ENCODE measurements around the gene TENM3.
A peak's percentile ranks its signal among the peaks of the same experiment; 100 is the strongest.

The TENM3 gene

DNA sequence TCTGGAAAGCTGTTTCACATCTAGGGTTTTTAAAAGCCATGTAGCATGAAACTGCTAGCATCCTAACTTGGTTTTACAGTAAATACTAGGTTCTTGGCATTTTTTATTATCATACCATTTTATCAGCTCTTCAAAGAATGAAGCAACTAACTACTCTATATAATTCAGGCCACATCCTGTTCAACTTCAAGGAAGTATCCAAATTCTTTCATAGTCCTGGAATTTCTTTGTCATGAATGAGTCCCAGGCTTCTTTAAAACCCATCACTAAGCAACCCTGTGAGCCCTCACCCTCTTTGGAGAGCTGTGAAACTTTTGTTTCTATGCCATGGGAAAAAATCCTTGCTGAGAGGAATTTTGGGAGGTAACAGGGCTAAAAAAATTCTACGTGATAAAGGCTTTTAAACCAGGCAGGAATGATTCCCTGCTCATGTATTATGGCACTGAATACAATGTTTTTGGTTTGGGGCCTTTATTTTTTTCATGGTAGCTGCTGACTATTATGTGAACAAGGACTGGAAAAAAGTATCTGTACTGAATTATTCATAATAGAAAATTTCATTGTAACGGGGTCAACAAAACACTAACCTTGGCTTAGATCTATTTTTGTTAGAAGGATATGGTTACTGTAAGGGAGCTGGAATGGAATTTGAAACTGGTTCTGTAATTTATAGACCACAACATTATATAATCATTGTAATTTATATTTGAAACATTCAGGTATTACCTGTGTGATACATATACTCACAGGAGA, 509.1 kb downstream of the TENM3 start:
- peak; percentile 86 for DNase-seq

DNA sequence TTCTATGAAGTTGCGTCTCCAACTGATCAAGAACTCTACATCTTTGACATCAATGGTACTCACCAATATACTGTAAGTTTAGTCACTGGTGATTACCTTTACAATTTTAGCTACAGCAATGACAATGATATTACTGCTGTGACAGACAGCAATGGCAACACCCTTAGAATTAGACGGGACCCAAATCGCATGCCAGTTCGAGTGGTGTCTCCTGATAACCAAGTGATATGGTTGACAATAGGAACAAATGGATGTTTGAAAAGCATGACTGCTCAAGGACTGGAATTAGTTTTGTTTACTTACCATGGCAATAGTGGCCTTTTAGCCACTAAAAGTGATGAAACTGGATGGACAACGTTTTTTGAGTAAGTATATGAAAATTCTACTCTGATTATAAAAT, 511.7 kb downstream of the TENM3 start:
- DNase-seq: no peak

DNA sequence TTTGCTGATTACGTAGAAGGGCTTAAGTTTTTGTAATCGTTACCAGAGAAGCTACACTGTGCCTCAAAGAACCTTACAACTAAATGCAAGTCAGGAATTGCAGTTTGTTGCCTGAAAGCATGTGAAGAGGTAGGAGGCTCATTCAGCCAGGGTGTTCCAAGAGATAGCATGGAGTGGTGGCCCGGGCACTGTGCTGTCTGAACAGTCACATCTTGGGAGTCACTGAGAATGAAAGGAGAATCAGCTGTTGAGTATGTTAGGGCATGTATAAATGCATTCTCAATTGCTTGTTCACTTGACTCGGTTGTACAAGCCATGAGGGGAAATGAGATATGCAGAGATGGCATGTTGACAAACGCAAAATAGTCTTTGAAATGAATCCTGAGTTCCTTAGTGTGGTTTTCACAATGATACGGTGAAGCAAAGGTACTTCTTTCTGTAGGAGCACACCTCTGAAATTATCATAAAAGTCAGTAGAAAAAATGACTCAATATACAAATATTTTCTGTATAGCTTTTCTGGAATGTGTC, 513.0 kb downstream of the TENM3 start:
- no peak for DNase-seq

DNA sequence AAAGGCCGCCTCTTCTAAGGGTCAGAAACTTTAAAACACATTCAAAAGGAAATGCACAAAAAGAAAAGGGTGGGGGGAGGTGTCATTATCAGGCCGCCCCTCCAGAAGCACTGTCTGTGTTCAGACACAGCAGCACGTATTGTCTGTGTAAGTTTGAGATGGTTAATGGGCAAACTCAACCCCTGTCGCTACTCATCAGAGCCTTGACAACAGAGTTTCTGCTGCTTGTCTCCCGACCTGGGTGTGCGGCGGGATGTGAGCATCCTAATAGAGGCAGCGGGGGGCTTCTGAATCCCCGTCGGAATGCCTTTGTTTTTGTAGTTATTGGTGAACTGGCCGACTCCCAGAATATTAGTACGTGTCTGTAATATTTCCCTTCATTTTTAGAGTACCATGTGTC, 515.1 kb downstream of the TENM3 start:
- DNase-seq: no peak

DNA sequence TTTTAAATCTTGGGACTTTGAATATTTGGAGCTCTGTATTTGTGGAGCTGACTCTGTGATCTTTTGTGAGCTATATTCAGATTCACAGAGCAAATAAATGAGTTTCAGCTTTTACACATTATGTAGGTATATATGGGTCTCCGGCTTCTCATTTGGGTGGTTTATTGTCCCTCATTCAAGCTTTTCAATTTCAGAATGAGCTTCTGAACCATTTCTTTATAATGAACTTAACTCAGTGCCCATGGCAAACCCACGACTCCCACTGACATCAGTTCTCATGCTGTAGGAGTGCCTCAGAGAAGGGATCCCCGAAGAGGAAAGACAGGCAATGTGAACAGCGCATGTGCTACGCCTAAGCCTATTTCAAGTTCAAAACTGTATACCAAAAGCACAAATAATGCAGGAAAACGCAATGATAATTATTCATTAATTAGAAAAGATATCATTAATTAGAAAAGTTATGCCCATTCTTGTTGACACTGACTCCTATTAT, 517.4 kb downstream of the TENM3 start:
- DNase-seq: no peak

DNA sequence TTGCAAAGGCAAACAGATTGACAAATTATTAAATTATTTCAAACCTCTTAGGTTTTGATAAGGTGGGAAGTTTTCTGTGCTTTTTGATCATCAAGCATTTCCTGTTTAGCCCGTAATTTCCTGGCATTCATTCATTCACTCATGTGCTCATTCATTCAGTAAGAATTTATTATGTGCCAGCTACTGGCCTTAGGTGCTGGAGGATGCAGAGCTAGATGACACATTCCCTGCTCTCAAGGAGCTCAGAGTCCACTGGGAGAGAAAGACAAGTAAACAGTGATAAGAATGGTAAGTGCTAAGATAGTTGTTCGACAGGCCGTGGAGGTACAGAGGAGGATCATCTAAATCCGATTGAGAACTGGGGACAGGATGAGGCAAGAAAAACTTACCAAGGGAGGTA, 520.9 kb downstream of the TENM3 start:
- DNase-seq: peak; percentile 6

DNA sequence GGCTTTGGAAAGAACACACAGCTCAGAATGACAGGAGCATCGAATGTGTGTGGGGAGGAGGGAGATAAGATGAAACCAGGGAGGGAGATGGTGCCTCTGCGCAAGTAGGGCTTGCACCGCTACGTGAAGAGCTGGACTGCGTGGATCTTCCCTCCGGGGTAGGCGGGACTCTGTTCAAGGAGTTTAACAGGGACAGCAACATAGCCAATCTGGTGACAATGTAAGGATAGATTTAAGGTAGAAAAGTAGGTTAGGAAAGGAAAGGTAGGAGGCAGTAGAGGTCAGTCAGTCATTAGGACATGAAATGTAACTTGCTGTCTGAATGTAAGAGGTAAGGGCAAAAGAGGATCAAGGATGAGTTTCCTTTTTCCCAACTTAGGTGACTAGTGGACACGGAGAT, 521.4 kb downstream of the TENM3 start:
- DNase-seq: no peak

DNA sequence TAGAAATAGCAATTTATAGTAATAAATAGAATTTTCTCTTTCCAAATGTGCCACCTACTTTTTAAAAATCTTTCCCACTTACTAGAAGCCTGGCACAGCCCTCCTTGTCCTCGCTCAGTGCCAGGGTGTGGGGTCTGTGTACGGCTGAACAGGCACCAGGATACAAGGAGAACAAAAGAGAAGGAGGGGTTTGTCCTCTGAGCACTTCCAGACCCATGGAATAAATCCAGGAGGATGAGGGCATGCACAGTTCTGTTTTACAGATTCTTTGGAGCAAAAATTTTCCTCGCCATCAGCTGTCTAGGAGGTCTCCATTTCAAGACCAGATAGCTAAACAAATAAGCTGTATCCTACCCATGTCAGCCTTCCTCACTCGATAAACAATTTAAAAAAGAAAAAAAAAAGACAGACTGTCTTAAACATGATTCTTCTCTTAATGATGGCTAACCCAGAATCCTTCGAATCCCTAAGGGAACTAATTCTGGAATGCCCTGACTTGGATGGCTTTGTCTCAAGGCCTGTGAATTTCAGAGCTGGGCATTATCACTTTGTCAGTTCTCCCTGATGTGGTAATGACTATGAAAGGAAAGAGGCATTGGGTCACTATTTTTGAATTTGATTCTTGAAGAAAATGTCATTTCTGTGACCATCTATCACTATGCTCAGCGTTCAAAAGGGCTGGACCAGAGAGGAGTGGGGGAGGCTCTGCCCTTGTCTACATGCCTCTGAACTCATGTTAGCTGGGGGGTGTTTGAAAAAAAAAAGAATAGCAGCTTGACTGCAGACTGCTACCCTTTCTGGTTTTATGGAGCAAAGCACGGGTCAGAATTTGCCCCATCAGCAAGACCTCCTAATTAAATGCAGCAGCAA, 523.0 kb downstream of the TENM3 start:
- DNase-seq: no peak

DNA sequence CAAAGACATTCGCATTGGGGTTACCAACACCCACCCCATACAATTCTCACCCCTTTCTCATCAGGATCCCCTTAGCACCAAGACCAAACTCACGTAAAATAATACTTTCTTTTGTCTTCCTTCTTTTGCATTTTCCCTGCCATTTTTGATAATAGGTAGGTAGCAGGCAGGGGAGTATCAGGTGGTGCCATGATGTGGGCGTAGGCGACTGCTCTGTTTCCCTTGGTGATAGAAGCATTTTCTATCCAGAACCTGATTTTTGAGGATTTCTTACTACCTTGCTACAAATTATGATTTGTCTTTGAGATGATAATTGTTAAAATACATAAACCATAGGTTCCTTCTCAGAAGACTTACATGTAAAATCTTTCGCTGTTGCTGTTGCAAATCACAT, 523.7 kb downstream of the TENM3 start:
- DNase-seq: no peak

DNA sequence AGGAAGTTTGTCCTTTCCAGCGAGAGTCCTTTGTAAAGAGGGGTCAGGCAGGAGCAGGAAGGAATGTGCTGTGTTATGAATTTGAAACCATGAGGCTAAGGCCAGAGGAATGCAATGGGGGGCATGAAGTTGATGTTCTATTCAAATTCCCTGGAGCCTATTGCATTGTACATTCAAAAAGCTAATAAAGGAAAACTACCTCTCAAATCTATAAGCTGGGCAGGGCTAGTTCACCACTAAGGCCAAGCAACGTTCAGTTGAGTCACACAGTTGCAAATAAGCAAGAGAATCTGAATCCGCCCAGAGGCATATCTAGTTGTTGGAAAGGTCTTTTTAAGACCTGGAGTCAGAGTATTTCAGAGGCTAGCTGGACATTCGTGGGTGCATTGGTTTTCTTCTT, 525.6 kb downstream of the TENM3 start:
- peak; percentile 12 for DNase-seq

DNA sequence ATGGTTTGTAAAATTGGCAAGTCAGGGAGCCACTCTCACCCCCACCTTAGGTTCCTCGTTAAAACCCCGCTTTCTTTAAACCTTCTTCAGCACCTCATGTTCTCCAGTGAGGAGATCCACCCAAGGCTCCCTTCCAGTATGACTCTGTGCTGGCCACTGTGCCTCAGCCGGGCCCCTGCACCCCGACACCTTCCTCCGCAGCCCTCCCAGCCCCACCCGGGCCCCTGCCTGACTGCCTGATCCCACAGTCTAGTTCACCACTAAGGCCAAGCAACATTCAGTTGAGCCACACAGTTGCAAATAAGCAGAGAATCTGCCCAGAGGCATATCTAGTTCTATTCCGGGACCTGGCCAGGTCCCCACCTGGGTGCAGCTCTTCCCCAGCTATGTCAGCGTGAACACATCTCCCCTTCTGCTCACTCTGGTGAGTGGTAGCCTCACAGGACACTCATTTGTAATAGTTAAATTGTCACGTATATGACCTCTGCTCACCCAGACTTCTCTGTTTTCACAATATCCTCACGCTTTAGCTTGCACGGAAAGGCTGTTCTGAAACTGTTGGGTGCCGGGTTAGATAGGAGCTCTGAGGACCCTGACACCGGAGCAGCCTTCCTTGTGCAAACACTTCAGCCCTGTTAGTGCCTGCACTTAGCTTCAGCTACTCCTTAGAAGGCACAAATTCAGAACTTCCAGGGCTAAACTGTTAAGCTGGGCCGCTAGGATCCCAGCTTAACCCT, 527.2 kb downstream of the TENM3 start:
- DNase-seq: no peak

DNA sequence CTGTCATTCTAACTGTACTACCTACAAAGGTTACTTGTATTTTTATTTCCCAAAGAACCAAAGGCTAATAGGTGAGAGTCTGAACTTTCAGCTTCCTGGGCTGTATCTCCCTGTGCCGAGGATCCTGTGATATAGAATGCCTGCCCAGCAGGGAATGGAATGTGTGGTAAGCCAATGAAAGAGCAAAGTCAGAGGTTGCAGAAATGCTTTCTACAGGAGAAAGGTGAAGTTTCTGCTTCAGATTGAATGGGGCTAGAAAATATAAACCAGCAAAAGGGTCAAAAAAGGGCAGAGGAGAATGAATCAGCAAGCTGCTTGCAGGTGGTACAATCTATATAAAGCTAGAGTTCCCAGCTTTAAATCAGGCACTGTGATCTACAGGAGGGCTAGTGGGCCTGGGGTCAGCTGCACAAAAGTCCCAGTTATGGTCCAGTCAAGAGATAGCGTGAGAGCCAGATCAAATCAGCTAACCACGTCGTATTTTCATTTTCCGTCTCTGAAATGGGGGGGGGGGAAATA, 527.9 kb downstream of the TENM3 start:
- DNase-seq: no peak

DNA sequence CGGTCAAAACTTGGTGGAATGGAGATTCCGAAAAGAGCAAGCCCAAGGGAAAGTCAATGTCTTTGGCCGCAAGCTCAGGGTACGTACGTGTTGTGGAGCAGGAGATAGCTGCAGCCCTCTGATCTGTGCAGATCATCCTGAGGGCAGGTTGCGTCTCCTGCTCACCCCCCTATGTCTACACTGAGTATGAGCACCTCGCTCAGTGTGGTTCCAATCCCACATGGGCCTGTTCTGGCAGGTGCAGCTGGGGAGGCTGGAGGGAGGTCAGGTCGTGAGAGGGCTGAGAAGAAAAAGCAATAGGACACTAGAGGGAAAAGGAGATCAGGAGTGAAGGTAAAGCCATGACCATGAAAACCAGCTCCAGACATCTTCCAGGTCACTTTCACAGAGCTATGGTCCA, 531.9 kb downstream of the TENM3 start:
- DNase-seq: no peak

DNA sequence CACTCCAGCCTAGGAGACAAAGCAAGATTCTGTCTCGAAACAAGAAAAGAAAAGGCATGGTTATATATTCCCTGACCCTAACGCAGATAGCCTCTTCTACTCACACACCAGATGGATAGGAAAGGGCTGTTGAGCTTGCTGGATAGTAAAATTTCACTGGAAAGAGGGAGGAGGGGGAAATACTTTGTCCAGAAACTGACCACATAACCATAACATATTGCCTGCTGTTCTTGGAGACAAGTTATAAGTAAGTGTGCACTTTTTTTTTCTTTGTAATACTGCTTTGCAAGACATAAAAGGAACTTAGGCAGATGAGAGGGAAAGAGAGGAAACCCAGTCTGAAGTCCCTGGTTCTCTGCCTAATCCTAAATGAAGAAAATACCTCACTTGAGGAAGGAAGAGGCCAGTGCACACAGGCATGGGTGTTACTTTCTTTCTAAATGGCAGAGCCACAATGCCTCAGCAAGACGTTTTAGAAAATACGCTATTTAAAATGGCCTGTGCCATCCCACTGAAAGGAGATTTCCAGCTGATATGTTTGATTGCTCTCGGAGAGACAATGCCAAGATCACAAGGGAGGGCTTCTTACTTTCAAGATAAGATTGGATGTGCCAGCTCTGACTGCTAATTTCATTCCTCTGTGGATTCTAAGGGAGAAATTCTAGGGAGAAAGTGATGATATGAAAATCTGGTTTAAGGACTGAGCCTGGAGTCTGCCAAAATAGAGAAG, 533.3 kb downstream of the TENM3 start:
- peak; percentile 11 for DNase-seq

DNA sequence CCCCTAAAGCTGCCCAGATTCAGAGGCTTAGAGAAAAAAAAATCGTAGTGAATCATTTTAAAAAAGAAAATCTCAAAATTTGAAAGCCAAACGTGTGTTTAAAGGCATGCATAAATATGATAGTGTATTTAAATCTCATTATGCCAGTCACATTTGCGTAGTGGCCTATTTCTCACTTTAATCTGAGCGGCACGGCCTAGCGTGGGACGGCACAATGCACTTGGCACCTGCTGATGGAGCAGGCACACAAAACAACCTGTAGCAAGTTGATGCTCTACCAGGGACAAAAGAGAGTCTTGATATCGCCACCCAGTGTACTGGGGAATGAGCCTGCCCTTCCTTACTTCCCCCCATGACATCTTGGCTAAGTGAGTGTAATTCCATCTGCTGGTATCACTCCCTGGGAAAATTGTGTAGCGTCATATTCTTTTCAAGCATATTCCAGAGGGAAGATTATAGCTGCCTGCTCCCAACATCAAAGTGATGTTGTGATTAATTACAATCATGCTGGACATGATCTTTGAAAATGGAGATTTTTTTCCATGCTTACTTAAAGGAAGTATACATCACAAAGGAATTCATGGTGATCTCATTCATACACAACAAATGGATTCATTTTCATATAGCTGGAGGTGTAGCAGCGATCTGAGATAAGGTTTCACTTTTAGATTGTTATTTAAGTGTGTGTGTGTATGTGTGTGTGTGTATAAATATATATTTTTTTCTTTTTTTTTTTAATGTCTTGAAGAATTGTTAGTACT, 535.2 kb downstream of the TENM3 start:
- peak; percentile 30 for DNase-seq

DNA sequence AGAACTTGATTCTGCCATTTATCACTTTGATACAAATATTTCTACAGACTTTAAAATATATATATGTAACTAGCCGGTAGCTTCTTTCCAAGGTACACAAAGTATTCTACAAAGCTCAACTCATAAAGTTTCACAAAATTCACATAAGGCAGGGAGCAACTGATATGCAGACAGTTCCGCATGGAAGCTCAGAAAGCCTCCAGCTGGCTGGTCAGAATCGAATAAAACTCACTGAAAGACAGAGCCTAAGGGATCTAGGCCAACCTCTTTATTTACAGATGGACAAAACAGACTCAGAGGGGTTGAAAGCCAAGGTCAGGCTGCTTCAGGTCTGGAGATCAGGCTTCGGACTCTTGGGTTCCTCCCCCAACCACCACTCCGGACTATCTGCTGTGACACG, 543.8 kb downstream of the TENM3 start:
- DNase-seq: no peak

DNA sequence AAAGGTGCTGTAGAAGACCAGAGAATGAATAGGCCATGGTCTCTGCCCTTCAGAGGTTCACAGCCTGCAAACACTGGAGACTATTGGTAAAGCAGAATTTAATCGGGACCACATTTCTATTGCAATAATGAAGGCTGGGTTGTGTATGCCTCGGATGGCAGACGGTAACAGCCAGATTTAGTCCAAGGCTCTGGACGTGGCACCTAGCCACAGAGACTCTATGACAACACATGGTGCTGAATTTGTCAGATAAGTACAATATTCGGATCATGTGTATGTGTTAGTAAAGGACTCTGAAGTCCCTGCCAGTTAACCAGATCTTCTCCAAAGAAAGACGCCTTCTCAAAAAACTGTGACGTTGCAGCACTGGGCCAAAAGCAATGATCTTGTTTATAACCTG, 545.0 kb downstream of the TENM3 start:
- no peak for DNase-seq

DNA sequence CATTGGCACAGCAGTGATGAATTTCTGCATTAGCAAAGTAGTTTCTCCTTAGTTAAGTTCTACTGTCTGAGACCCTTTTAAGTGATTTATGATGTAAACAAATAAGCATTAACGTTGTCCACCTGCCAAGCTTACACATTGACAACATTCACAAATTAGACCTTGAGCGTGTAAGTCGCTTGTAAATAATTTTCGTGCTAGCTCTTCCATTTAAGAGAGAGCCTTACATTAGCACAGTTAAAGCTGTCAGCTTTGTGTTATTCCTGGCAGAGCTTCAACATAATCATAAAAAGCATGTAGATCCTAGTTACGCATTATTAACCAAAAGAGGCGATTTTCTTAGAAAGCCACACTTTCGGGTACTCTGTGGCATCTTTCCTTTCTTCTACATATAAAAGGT, 546.3 kb downstream of the TENM3 start:
- DNase-seq: no peak

DNA sequence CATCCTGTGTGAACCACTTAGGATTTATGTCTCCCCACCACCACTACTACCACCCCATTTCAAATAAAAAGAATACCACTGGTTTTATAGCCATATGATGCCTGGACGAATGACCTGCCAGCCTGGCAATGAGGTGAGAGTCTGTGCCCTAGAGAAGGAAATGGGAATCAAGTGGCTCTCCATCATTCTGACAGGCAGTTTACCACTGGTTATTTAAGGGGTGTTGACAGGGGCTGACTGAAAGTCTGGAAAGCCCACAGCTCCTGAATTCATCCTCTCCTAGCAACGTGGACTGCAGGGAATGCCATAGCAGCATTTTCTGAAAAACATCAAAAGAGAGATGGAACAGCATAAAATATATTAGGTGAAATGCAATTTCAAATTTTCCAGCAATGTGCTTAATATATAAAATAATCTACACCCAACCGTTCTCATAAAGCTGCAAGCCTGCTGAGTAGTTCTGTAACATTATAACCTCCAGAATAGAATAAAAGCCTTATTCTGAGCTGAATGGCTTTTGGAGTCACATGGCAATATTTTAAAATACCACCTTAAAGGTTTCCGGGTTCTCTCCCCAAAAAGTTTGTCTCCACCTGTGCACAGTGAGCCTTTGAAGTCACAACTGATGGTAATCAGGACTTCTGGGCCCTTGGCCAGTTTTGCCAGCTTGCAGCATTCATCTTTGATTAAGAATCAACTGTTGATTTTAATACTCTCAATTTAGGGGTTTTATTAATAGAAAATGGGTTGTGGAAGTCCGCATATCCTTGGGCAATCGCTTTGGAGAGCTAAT, 552.4 kb downstream of the TENM3 start:
- no peak for DNase-seq

DNA sequence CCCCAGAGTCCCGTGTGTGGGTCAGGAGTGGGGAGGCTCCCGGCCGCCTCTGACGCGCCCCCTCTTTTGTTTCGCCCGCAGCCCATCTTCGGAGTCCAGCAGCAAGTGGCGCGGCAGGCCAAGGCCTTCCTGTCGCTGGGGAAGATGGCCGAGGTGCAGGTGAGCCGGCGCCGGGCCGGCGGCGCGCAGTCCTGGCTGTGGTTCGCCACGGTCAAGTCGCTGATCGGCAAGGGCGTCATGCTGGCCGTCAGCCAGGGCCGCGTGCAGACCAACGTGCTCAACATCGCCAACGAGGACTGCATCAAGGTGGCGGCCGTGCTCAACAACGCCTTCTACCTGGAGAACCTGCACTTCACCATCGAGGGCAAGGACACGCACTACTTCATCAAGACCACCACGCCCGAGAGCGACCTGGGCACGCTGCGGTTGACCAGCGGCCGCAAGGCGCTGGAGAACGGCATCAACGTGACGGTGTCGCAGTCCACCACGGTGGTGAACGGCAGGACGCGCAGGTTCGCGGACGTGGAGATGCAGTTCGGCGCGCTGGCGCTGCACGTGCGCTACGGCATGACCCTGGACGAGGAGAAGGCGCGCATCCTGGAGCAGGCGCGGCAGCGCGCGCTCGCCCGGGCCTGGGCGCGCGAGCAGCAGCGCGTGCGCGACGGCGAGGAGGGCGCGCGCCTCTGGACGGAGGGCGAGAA, 556.5 kb downstream of the TENM3 start:
- DNase-seq: no peak
